ENCODE data around the gene CFAP126.
"Not testable (repeated sequence)": the region's sequence is repeated elsewhere in the genome, so short reads cannot be mapped to it uniquely, and the experiment has no call there.

The CFAP126 gene

DNA sequence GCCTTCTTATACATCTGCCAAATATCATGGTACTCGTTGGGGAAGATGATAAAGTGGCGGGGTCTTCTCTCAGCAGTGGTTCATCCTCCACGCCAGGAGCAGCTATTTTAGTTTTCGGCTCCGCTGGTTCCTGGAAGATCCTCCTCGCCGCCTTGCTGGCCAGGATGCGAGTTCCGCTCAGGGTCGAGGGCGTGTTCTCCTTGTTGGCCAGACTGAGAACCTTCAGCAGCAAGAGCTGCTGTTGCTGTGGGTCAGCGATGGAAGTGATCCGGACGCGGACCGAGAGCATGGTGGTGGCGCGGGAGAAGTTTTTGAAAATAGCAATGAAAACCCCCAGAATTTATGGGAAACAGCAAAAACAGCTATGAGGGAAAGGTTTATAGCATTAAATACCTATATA lies 11.4 kb upstream of the CFAP126 start:
- DNase-seq = no peak

DNA sequence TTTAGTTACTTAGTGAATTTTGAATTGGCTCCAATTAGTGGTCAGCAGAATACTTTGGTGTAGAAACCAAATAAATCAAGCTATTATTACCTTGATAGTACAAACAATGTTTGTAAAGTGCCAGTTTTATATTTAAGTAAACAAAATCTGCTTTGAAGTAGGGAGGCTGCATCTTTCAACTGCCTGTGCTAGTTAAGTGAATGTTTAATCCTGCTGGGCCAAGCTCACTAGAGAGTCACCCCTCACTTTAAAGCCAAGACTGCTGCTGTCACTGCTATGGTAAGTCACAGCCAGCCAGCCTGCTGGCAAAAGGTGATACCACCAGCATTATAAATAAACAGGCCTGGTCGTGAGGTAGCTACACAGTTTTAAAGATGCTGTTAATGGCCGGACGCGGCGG lies 10.3 kb upstream of the CFAP126 start:
- DNase-seq = no peak

DNA sequence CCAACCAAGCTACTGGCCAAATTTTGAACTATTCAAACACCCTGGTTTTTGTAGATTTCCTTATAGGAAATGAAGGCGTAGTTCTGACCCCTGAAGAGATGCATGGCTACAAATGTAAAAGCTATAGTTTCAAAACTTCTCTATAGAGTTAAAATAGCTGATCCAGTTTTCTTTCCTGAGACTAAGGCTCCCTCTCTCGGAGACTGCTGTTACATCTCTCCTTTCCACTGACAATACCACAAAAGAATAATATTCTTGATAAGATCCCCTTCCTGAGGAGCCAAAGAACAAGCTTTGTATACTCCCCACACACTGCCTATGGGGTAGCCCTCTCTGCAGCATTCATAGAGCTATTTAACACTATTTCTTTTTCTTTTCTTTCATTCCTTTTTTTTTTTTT lies 6.7 kb upstream of the CFAP126 start:
- DNase-seq = no peak

DNA sequence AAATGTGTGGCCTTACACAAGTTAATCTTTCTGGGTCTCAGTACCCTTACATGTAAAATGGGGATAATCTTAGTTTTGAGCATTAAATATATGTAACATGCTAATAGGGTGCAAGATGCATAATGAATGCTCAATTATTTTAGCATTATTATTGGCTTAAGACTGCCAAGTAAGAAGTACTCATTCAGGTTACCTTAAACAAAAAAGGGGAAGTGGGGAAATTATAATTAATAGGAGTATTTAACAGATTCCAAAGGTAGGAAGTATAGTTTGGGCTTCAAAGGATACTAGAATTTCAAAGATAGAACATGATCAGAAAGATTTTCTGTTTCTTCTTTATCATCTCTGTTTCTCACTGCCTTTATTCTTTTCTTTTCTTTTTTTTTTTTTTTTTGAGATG lies 5.8 kb upstream of the CFAP126 start:
- no peak for DNase-seq

DNA sequence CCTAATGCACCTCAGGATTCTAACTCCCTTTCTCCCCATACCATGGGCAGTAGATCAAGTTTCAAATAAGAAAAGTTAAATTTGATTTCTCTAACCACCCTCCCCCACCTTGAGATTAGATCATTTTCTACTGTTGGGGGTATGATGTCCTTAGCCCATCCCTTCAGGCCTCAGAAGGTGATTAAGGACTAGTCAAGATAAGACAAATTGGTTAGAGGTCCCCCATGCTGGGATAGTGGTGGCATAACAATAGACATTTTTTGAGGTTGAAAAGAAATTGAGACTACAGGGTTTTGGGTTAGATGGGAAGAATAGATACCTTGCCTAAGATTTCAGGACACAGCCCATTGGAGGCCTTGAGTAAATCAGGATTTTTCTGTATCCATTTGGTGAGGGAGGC lies 2.5 kb downstream of the CFAP126 start:
- no peak for DNase-seq

DNA sequence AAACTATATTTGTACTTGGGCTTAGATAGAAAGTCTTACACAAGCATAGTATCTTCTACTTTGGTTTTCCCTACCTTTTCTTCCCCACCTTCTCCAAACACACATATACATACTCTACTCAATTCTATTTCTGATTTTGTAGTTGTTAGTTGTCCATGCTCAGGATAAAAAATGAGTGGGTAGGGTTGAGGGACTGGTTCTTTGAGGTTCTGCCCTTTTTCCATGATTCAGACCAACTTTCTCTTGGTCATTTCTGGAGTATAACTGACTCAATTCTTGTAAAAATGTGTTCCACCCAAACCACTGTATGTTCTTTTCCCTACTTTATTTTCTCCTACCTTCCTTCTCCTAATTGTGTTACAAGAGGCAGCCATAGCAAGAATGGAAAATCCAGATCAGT lies 3.3 kb downstream of the CFAP126 start:
- no peak for DNase-seq

DNA sequence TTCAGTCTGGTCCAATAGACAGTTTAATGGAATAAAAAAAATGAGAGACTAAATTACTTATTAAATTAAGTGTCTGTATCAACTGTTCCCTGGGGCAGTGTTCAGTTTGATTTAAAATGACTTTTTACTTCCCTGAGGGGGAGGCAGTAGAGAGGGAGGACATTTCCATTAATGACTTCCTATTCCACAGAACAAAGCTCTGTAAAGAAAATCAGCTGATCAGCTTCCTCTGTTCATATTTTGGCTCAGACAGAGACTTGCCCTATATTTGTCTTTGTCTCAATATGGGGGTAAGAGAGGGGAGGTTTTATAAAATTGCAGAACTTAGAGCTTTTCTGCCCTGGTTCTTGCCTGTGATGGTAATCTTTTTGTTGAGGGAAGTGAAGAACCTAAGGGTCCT lies 8.4 kb downstream of the CFAP126 start:
- no peak for DNase-seq

DNA sequence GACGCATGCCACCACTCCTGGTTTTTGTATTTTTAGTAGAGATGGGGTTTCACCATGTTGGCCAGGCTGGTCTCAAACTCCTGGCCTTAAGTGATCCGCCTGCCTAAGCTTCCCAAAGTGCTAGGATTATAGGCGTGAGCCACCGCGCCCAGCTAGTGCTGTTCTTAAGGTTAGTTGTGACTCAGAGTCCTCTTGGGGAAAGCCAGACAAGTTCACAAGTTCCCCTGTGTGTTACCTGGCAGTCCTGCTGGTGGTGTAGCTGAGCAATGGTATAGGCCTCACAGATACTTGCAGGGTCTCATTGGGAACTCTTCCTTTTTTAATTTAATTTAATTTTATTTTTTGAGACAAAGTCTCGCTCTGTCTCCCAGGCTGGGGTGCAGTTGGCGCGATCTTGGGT lies 10.6 kb downstream of the CFAP126 start:
- no peak for DNase-seq

DNA sequence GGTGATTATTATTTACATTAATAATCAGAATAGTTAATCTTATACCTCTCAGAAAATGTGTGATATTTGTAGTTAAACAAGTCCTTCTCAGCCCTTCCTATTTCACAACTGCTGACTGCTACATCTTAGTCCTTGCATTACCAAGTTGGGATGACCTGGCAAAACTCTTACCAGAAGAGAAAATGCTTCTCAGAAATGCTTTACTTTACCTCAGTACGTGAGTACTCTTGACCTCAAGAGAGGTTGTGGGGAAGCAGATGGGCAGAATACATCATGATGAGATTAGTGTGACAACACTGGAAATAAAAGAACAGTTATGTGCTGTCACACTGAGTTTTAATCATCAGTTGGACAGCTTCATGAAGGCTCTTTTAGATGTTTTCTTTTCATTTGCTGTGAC lies 16.2 kb downstream of the CFAP126 start:
- DNase-seq = peak; percentile 12

DNA sequence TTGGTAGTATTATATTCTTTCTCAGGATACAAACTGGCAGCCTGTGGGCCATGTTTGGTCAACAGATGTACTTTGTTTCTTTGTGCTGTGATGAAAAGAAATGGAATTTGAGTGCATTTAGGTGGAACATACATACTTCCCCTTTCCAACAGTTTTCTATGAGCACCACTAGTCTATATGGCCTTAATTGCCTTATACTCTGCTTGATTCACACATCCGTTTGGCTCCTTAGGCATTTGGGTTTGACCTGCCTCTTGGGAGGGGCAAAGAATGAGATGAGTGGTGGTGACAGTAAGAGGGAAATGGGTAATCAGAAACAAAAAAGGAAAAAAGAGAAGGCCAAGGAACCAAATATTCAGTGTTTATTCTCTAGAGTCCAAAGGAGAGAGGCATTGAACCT lies 17.0 kb downstream of the CFAP126 start:
- DNase-seq = no peak

DNA sequence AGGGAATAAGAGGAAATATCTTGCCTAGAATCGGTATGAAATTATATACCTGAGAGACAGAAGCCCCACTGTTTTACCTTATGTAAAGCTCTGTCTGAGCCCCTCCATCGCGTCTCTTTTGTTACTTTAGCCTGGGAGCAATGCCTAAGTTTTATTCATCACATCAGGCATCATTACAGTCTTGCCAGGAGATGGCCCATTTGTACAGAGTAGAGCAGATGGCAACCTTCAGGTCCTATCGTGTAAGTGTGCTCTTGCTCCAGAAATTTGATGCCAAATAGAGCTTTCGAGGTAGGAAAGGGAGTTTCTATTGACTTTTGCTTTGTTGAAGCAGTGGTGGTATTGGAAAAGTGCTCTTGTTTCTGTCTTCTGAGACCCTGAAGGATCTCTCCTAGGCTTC lies 24.9 kb downstream of the CFAP126 start:
- DNase-seq = no peak

DNA sequence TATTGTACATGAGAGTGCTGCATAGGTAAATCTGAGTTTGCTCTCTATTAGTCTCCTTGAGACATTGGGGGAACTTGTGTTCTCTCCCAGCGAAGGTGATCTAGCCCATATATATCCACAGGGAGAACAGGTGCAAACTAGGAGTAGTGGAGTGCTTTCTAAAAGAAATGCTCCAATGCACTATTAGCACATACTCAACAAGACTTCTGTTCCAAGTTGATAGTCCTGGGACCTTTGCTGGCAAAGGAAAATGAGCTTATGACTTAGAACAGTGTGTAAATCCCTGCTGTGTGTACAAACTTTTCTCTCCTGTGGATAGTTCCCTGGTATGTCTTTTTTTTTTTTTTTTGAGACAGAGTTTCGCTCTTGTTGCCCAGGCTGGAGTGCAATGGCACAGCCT lies 25.5 kb downstream of the CFAP126 start:
- DNase-seq = no peak

DNA sequence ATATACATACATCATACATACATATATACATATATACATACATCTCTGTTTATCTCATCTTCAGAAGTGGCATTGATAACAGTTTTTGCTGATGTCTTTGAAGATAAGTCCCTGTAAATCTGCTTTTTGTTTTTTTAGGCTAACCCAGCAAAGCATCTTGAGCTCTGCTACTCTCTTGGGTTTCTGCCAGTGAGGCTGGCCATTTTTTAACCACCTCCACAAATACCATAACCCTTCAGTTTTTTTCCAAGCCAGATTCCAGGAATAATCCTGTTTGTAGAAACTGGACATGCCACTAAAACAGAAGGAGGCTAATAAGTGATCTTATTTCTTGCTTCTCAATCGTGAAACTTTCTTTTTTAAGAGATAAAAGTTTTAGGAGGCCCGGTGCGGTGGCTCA lies 31.9 kb downstream of the CFAP126 start:
- no peak for DNase-seq

DNA sequence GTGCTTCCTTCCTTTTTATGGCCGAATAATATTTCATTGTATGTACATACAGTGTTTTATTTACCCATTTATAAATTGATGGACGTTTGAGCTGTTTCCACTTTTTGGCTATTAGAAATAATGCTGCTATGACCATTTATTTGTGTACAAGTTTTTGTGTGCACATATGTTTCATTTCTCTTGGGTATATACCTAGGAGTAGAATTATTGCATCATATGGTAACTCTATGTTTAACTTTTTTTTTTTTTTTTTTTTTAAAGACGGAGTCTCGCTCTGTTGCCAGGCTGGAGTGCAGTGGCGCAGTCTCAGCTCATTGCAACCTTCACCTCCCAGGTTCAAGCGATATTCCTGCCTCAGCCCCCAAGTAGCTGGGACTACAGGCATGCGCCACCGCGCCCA lies 34.5 kb downstream of the CFAP126 start:
- no peak for DNase-seq

DNA sequence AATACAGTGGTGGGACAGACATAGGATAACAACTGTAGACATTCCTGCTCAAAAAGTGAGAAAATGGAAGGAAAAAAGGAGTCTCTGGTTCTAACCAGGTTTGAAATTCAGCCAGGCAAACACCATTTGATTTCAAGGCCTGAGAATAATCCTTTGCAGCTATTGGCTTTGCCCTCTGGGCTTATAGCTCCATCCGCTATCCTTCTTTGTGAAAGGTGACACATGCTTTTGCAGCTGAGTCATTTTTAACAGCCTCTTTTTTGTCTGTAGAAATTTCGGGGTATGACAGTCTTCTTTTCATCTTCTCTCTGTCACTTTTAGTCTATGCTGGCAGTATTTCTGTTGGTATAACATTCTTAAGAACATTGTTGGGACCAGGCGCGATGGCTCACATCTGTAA lies 37.3 kb downstream of the CFAP126 start:
- DNase-seq = no peak

DNA sequence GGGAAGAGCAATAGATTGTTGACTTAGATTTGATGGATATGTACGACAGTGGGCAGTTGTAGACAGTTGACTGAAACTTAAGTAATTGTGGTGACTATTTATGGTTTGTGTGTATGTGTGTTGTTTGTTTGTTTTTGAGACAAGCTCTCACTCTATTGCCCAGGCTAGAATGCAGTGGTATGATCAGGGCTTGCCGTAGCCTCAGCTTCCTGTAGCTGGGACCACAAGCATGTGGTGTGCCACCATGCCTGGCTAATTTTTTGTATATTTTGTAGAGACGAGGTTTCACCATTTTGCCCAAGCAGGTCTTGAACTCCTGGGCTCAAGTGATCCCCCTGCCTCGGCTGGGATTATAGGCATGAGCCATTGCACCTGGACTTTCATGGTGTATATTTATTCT lies 43.7 kb downstream of the CFAP126 start:
- DNase-seq = no peak

DNA sequence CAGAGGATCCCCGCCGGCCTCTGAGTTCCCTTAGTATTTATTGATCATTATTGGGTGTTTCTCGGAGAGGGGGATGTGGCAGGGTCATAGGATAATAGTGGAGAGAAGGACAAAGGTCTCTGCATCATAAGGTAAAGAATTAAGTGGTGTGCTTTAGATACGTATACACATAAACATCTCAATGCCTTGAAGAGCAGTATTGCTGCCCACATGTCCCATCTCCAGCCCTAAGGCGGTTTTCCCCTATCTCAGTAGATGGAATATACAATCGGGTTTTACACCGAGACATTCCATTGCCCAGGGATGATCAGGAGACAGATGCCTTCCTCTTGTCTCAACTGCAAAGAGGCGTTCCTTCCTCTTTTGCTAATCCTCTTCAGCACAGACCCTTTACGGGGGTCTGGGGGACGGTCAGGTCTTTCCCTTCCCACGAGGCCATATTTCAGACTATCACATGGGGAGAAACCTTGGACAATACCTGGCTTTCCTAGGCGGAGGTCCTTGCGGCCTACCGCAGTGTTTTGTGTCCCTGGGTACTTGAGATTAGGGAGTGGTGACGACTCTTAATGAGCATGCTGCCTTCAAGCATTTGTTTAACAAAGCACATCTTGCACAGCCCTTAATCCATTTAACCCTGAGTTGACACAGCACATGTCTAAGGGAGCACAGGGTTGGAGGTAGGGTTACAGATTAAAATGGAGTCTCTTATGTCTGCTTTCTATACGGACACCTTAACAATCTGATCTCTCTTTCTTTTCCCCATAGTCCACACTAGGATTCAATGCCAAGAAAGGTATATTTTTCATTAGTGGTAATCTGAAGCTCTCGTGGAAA lies 51.6 kb downstream of the CFAP126 start:
- not testable (repeated sequence) for DNase-seq

Measured in retina (tissue), 1 donor.